ENCODE results near the gene COPS9.

DNA sequence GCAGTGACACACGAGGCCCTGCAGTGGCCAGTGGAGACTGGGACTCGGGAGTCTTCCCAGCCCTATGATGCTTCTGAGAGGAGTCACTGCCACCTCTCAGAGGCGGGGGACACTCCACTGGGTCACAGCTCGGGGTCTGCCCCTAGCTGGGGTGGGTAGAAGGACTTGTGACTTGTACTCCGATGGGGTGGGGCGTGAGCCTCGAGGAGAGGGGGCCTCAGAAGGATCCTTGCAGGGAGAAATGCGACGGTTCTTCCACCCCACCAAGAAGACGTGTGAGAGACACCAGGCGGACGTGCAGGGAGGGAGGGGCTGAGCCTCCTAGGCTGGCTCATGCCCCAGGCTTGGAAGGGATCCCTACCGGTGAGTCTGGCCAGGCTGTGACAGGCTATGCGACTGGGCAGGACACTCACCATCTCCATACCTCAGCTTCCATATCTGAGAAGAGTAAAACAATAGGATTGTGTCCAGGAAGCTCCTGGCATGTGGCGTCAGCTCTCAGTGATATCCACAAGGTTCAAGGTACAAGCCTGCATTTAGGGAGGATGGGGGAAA lies 15.4 kb upstream of the COPS9 start:
- no peak for TF ChIP-seq EZH2 (IDR thresholded peaks at IDR 0.05; ENCODE audit: low read depth)
- TF ChIP-seq, protein P1, sequence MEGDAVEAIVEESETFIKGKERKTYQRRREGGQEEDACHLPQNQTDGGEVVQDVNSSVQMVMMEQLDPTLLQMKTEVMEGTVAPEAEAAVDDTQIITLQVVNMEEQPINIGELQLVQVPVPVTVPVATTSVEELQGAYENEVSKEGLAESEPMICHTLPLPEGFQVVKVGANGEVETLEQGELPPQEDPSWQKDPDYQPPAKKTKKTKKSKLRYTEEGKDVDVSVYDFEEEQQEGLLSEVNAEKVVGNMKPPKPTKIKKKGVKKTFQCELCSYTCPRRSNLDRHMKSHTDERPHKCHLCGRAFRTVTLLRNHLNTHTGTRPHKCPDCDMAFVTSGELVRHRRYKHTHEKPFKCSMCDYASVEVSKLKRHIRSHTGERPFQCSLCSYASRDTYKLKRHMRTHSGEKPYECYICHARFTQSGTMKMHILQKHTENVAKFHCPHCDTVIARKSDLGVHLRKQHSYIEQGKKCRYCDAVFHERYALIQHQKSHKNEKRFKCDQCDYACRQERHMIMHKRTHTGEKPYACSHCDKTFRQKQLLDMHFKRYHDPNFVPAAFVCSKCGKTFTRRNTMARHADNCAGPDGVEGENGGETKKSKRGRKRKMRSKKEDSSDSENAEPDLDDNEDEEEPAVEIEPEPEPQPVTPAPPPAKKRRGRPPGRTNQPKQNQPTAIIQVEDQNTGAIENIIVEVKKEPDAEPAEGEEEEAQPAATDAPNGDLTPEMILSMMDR (conservative IDR thresholded peaks at IDR 0.05), result no peak
